Nephron progenitor cell (in vitro differentiated cells): ENCODE data around the gene CCDC89.

ENCODE experiments used
- DNase-seq: peaks from one replicate; pipeline ENCODE4 v3.0.0; 2021
- H3K27ac Mint-ChIP-seq: 2 replicates; pipeline ENCODE4 v1.8.0; 2021; ENCODE audit warnings: mild to moderate bottlenecking, moderate library complexity, mixed read lengths
- H3K27me3 Mint-ChIP-seq: 2 replicates; pipeline ENCODE4 v1.8.0; 2021; ENCODE audit warnings: mild to moderate bottlenecking, low read depth, mixed read lengths; ENCODE audit not compliant: poor library complexity
- H3K36me3 Mint-ChIP-seq: 2 replicates; pipeline ENCODE4 v1.8.0; 2021; ENCODE audit warnings: low read depth, mixed read lengths
- H3K4me1 Mint-ChIP-seq: 2 replicates; pipeline ENCODE4 v1.8.0; 2021; ENCODE audit warnings: mixed read lengths
- H3K4me3 Mint-ChIP-seq: 2 replicates; pipeline ENCODE4 v1.8.0; 2021; ENCODE audit warnings: mild to moderate bottlenecking, moderate library complexity, mixed read lengths
- H3K9me3 Mint-ChIP-seq: 2 replicates; pipeline ENCODE4 v1.8.0; 2021; ENCODE audit warnings: mild to moderate bottlenecking, moderate library complexity, mixed read lengths
- CTCF ChIP-seq: fragments of 200-600 bp; sonication (generic); IDR thresholded peaks from 2 replicates; pipeline ENCODE4 v1.5.0; 2021; ENCODE audit warnings: antibody characterized with exemption

The CCDC89 gene

GRCh38 chr11:85685820-85686459 lies at the start of gene CCDC89:
CCDC89 (minus strand) TSS chr11:85686195; CDS start chr11:85686130, 65 bp downstream.
- no peak for TF ChIP-seq CTCF
- Mint-ChIP-seq H3K4me3 (no peak within 1 kb of the TSS), H3K4me1 (peaks cover 13% of the 10 kb centered on the region), H3K9me3 (no peaks in the 10 kb centered on the region), H3K27me3 (peaks cover 12% of the 10 kb centered on the region), H3K36me3 (no peaks in the 10 kb centered on the region), H3K27ac (peak within 1 kb of the TSS; percentile 68)
- no peak for DNase-seq

- no peak overlapping the region for H3K27ac Mint-ChIP-seq
- H3K9me3 Mint-ChIP-seq = peaks cover 31% of the 10 kb centered on the region
- no peak for TF ChIP-seq CTCF
- H3K27me3 Mint-ChIP-seq = no peaks in the 10 kb centered on the region
- DNase-seq = no peak
- no peak overlapping the region for H3K4me3 Mint-ChIP-seq
- no peaks in the 10 kb centered on the region for H3K36me3 Mint-ChIP-seq
- peaks cover 20% of the 10 kb centered on the region for H3K4me1 Mint-ChIP-seq
Measured at GRCh38 chr11:85732965-85733364, 47.0 kb upstream of the CCDC89 start.

- peaks cover 8% of the 10 kb centered on the region for H3K36me3 Mint-ChIP-seq
- H3K27me3 Mint-ChIP-seq = peaks cover 14% of the 10 kb centered on the region
- no peak overlapping the region for H3K4me3 Mint-ChIP-seq
- no peak for TF ChIP-seq CTCF
- peaks cover 23% of the 10 kb centered on the region for H3K4me1 Mint-ChIP-seq
- H3K9me3 Mint-ChIP-seq = peaks cover 36% of the 10 kb centered on the region
- DNase-seq = no peak
- no peak overlapping the region for H3K27ac Mint-ChIP-seq
Measured at GRCh38 chr11:85726381-85726780, 40.4 kb upstream of the CCDC89 start.

GRCh38 chr11:85725510-85726258 lies 39.7 kb upstream of the CCDC89 start:
- no peak for DNase-seq
- Mint-ChIP-seq H3K27me3 (peaks cover 14% of the 10 kb centered on the region), H3K4me3 (no peak overlapping the region), H3K36me3 (peaks cover 8% of the 10 kb centered on the region), H3K4me1 (peaks cover 23% of the 10 kb centered on the region), H3K27ac (no peak overlapping the region), H3K9me3 (peaks cover 29% of the 10 kb centered on the region)
- no peak for TF ChIP-seq CTCF

GRCh38 chr11:85724748-85725465 lies 38.9 kb upstream of the CCDC89 start:
- Mint-ChIP-seq H3K9me3 (peaks cover 24% of the 10 kb centered on the region), H3K36me3 (peaks cover 8% of the 10 kb centered on the region), H3K4me3 (no peak overlapping the region), H3K27ac (no peak overlapping the region), H3K27me3 (peaks cover 14% of the 10 kb centered on the region), H3K4me1 (peaks cover 28% of the 10 kb centered on the region)
- DNase-seq = no peak
- TF ChIP-seq CTCF = no peak
